Stimulated activated CD4-positive, alpha-beta T cell treated with anti-CD3 and anti-CD28 coated beads, Interleukin-1b, Interleukin-23, amount 100 ng/mL, for 48 hours (primary cell): ENCODE results near the gene DSTYK.
A peak's percentile ranks its signal among the peaks of the same experiment; 100 is the strongest.
"Not testable (repeated sequence)": the region's sequence is repeated elsewhere in the genome, so short reads cannot be mapped to it uniquely, and the experiment has no call there.

Source experiments
- DNase-seq: peaks from one replicate; pipeline ENCODE4 v3.0.0-alpha.2; 2020

Gene DSTYK

GRCh38 chr1:205211839-205212536, 486 bp upstream of the DSTYK start:
- DNase-seq = no peak

DNA sequence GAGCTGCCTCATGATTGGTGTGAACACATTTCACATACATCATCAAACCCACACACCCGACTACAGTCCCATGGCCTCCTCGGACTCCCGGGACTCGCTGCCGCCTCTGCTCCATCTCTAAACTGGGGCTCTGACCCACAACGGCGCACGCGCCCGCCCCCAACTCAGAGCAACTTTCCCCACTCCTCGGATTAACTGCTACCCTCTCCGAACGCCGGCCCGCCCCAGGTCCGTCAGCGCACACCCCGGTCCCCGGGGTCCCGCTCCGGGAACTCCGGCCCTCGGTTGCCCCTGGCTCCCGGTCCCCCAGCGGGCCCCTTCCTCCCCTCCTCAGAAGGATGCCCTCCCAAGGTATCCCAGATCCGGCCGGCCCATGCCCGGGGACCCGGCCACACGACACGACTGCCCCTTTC, 740 bp downstream of the DSTYK start:
- no peak for DNase-seq

DNA sequence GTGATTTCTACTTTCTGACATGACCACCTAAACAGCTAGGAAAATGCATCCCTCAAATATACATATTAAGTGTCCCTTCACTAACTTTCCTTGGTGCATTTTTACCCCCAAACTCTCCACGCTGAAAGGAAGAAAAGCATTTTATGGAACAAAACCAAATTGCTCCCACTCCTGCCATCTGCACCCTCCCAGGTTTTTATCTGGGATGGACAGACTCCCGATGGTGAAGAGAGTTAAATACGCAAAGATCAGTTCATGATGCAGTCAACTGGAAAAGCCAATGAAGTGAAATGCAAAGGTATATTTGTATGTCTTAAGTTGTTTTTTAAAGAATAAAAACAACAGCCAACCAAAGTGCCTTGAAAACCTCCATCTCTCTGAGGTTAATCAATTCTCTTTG, 2.7 kb downstream of the DSTYK start:
- no peak for DNase-seq

DNA sequence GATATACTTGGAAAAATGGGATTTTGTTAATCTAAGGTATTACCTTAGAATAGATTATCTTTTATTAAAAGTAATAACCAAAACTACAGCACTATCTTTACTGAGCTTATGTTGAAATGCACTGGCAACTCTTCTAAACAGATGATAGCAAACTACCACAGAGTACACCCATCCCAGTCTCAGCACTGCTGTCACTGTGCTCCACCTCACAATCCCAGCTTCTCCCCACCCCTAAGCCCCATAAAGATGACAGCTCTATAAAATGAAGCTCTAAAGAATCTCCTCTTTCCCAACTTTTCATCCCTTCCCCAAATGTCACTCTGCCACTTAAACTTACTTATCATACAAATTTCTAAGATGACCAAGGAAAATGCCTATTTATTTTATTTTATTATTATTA, 6.4 kb downstream of the DSTYK start:
- DNase-seq = no peak

- no peak for DNase-seq
Observed at GRCh38 chr1:205204552-205204951, 7.0 kb downstream of the DSTYK start.

DNA sequence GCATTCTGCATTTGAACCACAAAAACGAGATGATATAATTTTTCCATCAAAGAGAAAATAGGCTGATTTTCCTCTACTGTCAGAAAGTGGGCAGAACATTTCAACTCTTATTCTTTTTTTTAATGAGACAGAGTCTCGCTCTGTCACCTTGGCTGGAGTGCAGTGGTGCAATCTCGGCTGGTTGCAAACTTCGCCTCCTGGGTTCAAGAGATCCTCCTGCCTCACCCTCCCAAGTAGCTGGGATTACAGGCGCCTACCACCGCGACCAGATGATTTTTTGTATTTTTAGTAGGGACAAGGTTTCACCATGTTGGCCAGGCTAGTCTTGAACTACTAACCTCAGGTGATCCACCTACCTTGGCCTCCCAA, 11.6 kb downstream of the DSTYK start:
- DNase-seq = peak; percentile 25

DNA sequence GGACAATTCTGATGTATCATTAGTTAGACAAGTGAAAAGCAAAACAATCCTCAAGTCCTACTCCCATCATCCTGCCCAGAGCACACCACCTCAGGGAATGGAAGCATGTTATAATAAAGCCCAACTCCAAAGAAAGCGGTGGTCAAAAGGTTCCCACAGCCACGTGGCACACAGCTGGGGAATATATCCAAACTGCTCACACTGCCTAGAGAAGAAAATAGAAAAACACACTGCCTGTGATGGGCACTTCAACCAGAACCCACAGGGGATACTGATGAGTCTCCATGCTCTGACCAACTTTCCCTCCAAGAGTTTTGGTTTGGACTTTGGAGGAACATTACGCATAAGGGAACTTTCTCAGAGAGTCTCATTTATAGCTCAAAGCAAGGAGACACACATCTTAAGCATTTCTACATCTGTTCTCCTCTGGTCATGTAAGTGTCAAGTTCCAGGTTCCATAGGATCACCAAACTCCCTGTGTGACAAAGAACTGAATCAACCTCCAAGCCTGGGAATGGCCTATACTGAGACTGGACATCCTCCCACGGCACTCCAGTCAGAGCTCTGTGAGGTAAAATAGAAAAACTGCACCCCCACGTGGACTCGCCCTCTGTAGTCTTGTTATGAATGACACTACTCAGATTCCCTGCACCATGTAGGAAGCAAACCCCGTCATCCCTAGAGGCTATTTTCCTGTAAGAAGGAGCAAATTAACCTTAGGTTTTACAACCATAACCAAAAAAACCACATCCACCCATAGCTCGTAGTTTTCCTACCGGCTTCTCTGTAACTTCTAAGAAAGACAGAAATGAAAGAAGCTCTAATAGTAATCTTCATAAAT, 12.2 kb downstream of the DSTYK start:
- peak; percentile 57 for DNase-seq

- DNase-seq = no peak
Observed at GRCh38 chr1:205192287-205192686, 19.2 kb downstream of the DSTYK start.

DNA sequence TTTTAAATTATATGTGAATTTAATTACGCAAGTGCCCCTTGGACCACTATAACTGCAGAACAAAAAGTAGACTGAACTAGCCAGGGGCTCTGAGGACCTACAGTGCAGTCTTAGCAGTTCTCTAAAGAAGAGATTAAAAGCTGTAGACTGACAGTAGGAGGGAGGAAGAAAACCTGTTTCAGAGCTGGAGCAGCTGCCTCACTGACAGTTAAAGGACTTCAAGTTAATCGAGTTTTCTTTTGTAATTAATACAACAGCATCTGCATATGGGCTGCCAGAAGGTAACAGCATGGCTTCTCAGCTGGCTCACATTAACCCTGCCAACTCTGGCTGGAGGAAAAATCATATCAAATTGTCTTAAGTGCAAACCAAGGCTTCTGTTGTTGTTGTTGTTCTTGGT, 19.9 kb downstream of the DSTYK start:
- DNase-seq = no peak

- no peak for DNase-seq
Observed at GRCh38 chr1:205190845-205191577, 20.5 kb downstream of the DSTYK start.

DNA sequence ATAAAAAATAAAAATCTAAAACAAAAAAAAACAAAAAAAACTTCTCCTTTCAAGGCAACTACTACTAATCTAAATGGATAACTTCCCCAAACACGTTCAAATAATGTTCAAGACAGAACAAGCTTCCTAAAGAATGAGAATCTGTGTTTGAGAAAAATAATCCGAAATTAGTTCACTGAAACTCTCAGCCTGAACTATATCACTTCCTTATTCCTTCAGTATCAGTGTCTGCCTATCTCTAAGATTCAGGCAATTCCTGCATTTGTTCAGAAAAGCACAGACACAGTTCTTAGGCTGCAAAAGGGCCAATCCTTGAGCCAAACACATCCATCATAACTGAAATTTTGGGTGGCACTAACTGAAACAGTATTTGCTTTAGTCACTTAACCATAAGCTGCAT, 22.4 kb downstream of the DSTYK start:
- DNase-seq = no peak

- no peak for DNase-seq
Observed at GRCh38 chr1:205188596-205188995, 22.9 kb downstream of the DSTYK start.

DNA sequence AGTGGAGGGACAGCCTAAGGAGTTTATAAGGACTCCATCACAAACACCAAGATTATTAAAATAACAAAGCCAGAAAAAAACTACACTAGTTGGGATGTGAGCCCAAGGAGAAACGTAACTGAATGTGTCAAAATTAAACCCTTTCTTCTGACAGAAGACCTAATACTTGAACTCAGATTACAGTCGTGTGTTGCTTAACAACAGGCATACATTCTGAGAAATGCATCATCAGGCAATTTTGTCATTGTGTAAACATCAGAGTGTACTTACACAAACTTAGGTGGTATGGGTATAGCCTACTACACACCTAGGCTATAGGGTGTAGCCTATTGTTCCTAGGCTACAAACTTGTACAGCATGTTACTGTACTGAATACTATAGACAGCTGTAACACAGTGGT, 23.4 kb downstream of the DSTYK start:
- DNase-seq = no peak

- no peak for DNase-seq
Observed at GRCh38 chr1:205187420-205187819, 24.1 kb downstream of the DSTYK start.

DNA sequence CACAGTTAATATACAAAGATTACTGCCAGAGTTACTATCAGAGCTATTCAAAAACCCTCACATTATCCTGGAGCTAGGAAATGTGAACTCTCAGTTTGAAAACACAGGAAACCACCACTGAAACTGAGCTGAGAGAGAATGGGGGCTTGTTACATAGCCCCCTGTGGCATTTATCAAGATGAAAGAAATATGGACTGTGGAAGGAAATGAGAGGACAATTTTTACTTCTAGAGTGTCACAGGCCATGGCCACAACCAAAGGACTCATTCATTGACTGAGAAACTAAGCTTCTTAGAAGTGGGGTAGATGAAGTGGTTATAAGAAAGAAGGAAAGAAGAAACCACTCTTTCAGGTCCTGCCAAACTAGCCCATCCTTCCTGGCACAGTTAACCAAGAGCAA, 25.3 kb downstream of the DSTYK start:
- no peak for DNase-seq

- DNase-seq = no peak
Observed at GRCh38 chr1:205183676-205184335, 27.7 kb downstream of the DSTYK start.

DNA sequence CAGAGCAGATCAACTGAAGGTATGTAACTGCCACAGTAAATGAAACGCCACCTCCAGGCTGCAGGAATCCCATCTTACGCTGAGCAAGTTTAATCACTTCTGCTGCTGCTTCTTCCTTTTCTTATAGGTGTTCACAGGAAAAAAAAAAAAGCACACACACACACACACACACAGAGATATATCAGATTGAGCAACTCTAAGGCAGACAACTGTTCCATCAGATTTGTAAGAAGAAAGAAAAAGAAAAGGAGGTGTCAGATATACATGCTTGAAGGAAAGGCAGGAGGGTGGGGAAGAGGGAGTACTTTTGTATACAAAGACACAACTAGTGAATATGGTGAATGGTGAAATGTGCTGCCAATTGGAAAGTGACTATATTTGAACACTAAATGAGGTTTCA, 28.6 kb downstream of the DSTYK start:
- DNase-seq = no peak

DNA sequence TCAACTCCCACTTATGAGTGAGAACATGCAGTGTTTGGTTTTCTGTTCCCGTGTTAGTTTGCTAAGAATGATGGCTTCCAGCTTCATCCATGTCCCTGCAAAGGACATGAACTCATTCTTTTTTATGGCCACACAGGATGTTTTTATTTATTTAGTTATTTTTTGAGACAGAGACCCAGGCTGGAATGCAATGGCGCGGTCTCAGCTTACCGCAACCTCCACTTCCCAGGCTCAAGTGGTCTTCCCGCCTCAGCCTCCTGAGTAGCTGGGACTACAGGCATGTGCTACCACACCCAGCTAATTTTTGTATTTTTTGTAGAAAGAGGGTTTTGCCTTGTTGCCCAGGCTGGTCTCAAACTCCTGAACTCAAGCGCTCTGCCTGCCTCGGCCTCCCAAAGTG, 31.2 kb downstream of the DSTYK start:
- not testable (repeated sequence) for DNase-seq

- DNase-seq = no peak
Observed at GRCh38 chr1:205179842-205180241, 31.7 kb downstream of the DSTYK start.

GRCh38 chr1:205172729-205173366, 38.7 kb downstream of the DSTYK start:
- DNase-seq = no peak

- DNase-seq = no peak
Observed at GRCh38 chr1:205171369-205171768, 40.1 kb downstream of the DSTYK start.

DNA sequence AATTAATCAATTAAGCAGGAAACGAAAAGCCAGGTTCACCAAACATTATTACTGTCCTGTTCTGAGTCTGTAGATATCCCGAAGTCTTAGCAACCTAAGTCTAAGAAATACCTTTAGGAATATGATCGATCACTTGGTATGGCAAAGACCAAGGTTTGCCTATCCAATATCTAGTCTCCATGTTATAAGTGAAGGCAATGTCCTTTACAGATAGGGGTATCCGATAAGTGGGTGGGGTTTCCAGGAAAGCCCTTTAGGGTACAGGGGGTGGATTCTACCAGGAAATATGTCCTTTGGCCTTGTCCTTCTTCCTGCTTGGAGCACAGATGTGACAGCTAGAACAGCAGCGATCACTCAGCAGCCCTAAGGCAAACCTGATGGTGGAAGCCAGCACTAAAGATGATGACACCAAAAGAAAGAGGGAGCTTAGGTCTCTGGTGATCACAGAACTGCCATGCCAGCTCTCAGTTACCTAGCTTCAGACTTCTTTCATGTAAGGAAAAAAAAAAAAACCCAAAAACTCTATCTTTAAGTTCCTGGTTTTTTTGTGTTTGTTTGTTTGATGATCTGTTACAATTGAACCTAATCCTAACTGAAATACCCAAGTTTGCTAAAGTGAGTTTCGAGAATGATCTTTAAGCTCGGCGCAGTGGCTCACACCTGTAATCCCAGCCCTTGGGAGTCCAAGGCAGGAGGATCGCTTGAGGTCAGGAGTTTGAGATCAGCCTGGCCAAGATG, 40.8 kb downstream of the DSTYK start:
- no peak for DNase-seq
